HepG2 (cell line): ENCODE results near the gene RBP4. TPM values are rescaled to one million over a fixed set of nuclear protein-coding genes. Genes with fewer than 3 reads are reported as not detected.
A peak's percentile ranks its signal among the peaks of the same experiment; 100 is the strongest.

ENCODE experiments used
- ATF2 ChIP-seq: sonication (generic); formaldehyde crosslinking; IDR thresholded peaks from 2 replicates; pipeline ENCODE4 v1.4.0; 2020; ENCODE audit warnings: missing genetic modification reagents
- FOXO4 ChIP-seq: sonication (generic); formaldehyde crosslinking; conservative IDR thresholded peaks from 2 replicates; pipeline ENCODE4 v1.8.1; 2023; ENCODE audit warnings: missing genetic modification reagents
- PPARG ChIP-seq: conservative IDR thresholded peaks from 2 replicates; pipeline ENCODE4 v1.6.1; 2016; ENCODE audit warnings: missing biosample characterization, missing genetic modification reagents
- PRDM4 ChIP-seq: sonication (generic); formaldehyde crosslinking; IDR thresholded peaks from 2 replicates; pipeline ENCODE4 v1.9.0; 2021; ENCODE audit warnings: missing genetic modification reagents, borderline replicate concordance
- TBL1XR1 ChIP-seq: fragments of 150-350 bp; IDR thresholded peaks from 2 replicates; pipeline ENCODE4 v1.6.1; 2014; ENCODE audit warnings: borderline replicate concordance, low read length; ENCODE audit not compliant: partially characterized antibody
- ZHX2 ChIP-seq, 2 experiments: sonication (generic) in 1 of 2; formaldehyde crosslinking in 1 of 2; IDR thresholded peaks; 2 replicates each; pipeline versions ENCODE4 v1.6.1 to v1.9.0; 2014 to 2022; ENCODE audit warnings: antibody characterized with exemption in 1 of 2, borderline replicate concordance in 1 of 2, inconsistent platforms in 1 of 2, low read depth in 1 of 2, missing genetic modification reagents in 1 of 2
- ZNF224 ChIP-seq: sonication (generic); formaldehyde crosslinking; IDR thresholded peaks from 2 replicates; pipeline ENCODE4 v1.5.0; 2020; ENCODE audit warnings: mild to moderate bottlenecking, missing genetic modification reagents
- ZNF329 ChIP-seq: sonication (generic); formaldehyde crosslinking; IDR thresholded peaks from 2 replicates; pipeline ENCODE4 v1.9.0; 2021; ENCODE audit warnings: low read depth, mild to moderate bottlenecking, missing genetic modification reagents
- polyA plus RNA-seq, 8 experiments: library from polyadenylated mRNA; depleted of rRNA in 3 of 8; stranded (reverse) in 7 of 8; unstranded in 1 of 8; fragments of >200 nt; fragmentation: Illumina TruSeq in 4 of 8; extraction: Trizol in 4 of 8; gene quantifications; 2 replicates each; pipeline versions ENCODE4 v1.2.1 to v1.2.3, GENCODE V29; 2011 to 2016; ENCODE audit warnings: low read depth in 4 of 8, missing spikeins in 1 of 8, mixed read lengths in 1 of 8; ENCODE audit not compliant: insufficient read depth in 1 of 8
- total RNA-seq, 5 experiments: library from RNA; depleted of rRNA; stranded (reverse); fragments of >200 nt; fragmentation: Illumina TruSeq; extraction: Trizol; gene quantifications; 2 replicates each; pipeline ENCODE4 v1.2.3, GENCODE V29; 2016; ENCODE audit warnings: low read depth in 1 of 5

RBP4 gene
- total and polyA plus RNA-seq, 2 of the 13 experiments (the other 11 are each of a cell fraction or from before 2014, with no cell fraction given): 642 to 931 TPM

- TF ChIP-seq ZHX2 (IDR thresholded peaks at IDR 0.05; ENCODE audit: low read depth): no peak
- TF ChIP-seq ZHX2 (CRISPR knock-in tag; IDR thresholded peaks at IDR 0.05; ENCODE audit: borderline replicate concordance): no peak
- peak; percentile 27 for TF ChIP-seq TBL1XR1
- no peak for TF ChIP-seq ATF2
- no peak for TF ChIP-seq ZNF329
- TF ChIP-seq PPARG (CRISPR knock-in tag): peak; percentile 70; the same call in 1 of the 2 replicates
- TF ChIP-seq PRDM4 (CRISPR knock-in tag): no peak
- TF ChIP-seq FOXO4 (CRISPR knock-in tag): no peak
- no peak for TF ChIP-seq ZNF224 (CRISPR knock-in tag)
These were observed 21.9 kb downstream of the RBP4 start (continued) for GRCh38 chr10:93579089-93579488.
